ENCODE data around the gene RIC8A. TPM values are rescaled to one million over a fixed set of nuclear protein-coding genes. Genes with fewer than 3 reads are reported as not detected.

Gene RIC8A
- polyA plus RNA-seq, 4 donors, result 57.8 to 64.3 (median 60.9) TPM

- Histone ChIP-seq H3K4me1 (ENCODE audit: control insufficient read depth in 3 of 3, insufficient read depth in 2 of 3, low read depth in 1 of 3, low read length in 2 of 3) (no peaks in the 10 kb centered on the region), H3K27me3 (ENCODE audit: control insufficient read depth in 3 of 3, insufficient read depth in 3 of 3, low read length in 3 of 3) (no peaks in the 10 kb centered on the region), H3K4me3 (ENCODE audit: low read depth in 1 of 3, low read length in 3 of 3) (no peak overlapping the region), H3K9me3 (ENCODE audit: control insufficient read depth in 2 of 2, insufficient read depth in 1 of 2, low read depth in 1 of 2, low read length in 1 of 2) (no peaks in the 10 kb centered on the region), H3K36me3 (ENCODE audit: control insufficient read depth in 3 of 3, insufficient read depth in 2 of 3, low read depth in 1 of 3, low read length in 3 of 3) (peaks cover 0 to 52% (median 2%) of the 10 kb centered on the region in 3 donors), H3K27ac (ENCODE audit: low read depth in 1 of 3, low read length in 2 of 3) (no peak overlapping the region)
- 91 to 94% (median 93%) methylated on average over 10 of the region's 10 CpGs for WGBS, 3 donors
- DNase-seq (no peak), FAIRE-seq (no peak)
These were observed 18.4 kb downstream of the RIC8A start for GRCh38 chr11:225734-226453.

GRCh38 chr11:227824-228379, 20.4 kb downstream of the RIC8A start:
- Histone ChIP-seq H3K27ac (ENCODE audit: low read depth in 1 of 3, low read length in 2 of 3) (no peak overlapping the region), H3K4me1 (ENCODE audit: control insufficient read depth in 3 of 3, insufficient read depth in 2 of 3, low read depth in 1 of 3, low read length in 2 of 3) (no peaks in the 10 kb centered on the region), H3K4me3 (ENCODE audit: low read depth in 1 of 3, low read length in 3 of 3) (no peak overlapping the region), H3K9me3 (ENCODE audit: control insufficient read depth in 2 of 2, insufficient read depth in 1 of 2, low read depth in 1 of 2, low read length in 1 of 2) (no peaks in the 10 kb centered on the region), H3K27me3 (ENCODE audit: control insufficient read depth in 3 of 3, insufficient read depth in 3 of 3, low read length in 3 of 3) (no peaks in the 10 kb centered on the region), H3K36me3 (ENCODE audit: control insufficient read depth in 3 of 3, insufficient read depth in 2 of 3, low read depth in 1 of 3, low read length in 3 of 3) (peaks cover 0 to 55% (median 2%) of the 10 kb centered on the region in 3 donors)
- 87 to 93% (median 89%) methylated on average over 6 of the region's 6 CpGs for WGBS, 3 donors
- FAIRE-seq, result no peak
- no peak for DNase-seq

- H3K27ac ChIP-seq (ENCODE audit: low read depth in 1 of 3, low read length in 2 of 3), result no peak overlapping the region
- H3K4me1 ChIP-seq (ENCODE audit: control insufficient read depth in 3 of 3, insufficient read depth in 2 of 3, low read depth in 1 of 3, low read length in 2 of 3), result peaks cover 0 to 10% (median 2%) of the 10 kb centered on the region in 3 donors
- FAIRE-seq (no peak), DNase-seq (no peak)
- no peaks in the 10 kb centered on the region for H3K27me3 ChIP-seq (ENCODE audit: control insufficient read depth in 3 of 3, insufficient read depth in 3 of 3, low read length in 3 of 3)
- 95 to 97% (median 96%) methylated on average over 10 of the region's 10 CpGs for WGBS, 3 donors
- no peaks in the 10 kb centered on the region for H3K9me3 ChIP-seq (ENCODE audit: control insufficient read depth in 2 of 2, insufficient read depth in 1 of 2, low read depth in 1 of 2, low read length in 1 of 2)
- no peak overlapping the region for H3K4me3 ChIP-seq (ENCODE audit: low read depth in 1 of 3, low read length in 3 of 3)
- H3K36me3 ChIP-seq (ENCODE audit: control insufficient read depth in 3 of 3, insufficient read depth in 2 of 3, low read depth in 1 of 3, low read length in 3 of 3), result peaks cover 0 to 42% (median 2%) of the 10 kb centered on the region in 3 donors
These were observed 22.9 kb downstream of the RIC8A start for GRCh38 chr11:230431-230830.

- no peaks in the 10 kb centered on the region for H3K9me3 ChIP-seq (ENCODE audit: control insufficient read depth in 2 of 2, insufficient read depth in 1 of 2, low read depth in 1 of 2, low read length in 1 of 2)
- no peak overlapping the region for H3K4me3 ChIP-seq (ENCODE audit: low read depth in 1 of 3, low read length in 3 of 3)
- peaks cover 2 to 18% (median 2%) of the 10 kb centered on the region in 3 donors for H3K4me1 ChIP-seq (ENCODE audit: control insufficient read depth in 3 of 3, insufficient read depth in 2 of 3, low read depth in 1 of 3, low read length in 2 of 3)
- 92 to 94% (median 93%) methylated on average over 20 of the region's 20 CpGs for WGBS, 3 donors
- DNase-seq (no peak), FAIRE-seq (no peak)
- H3K36me3 ChIP-seq (ENCODE audit: control insufficient read depth in 3 of 3, insufficient read depth in 2 of 3, low read depth in 1 of 3, low read length in 3 of 3), result peaks cover 0 to 34% (median 2%) of the 10 kb centered on the region in 3 donors
- no peak overlapping the region for H3K27ac ChIP-seq (ENCODE audit: low read depth in 1 of 3, low read length in 2 of 3)
- no peaks in the 10 kb centered on the region for H3K27me3 ChIP-seq (ENCODE audit: control insufficient read depth in 3 of 3, insufficient read depth in 3 of 3, low read length in 3 of 3)
These were observed 25.5 kb downstream of the RIC8A start for GRCh38 chr11:232783-233565.

- Histone ChIP-seq H3K9me3 (ENCODE audit: control insufficient read depth in 2 of 2, insufficient read depth in 1 of 2, low read depth in 1 of 2, low read length in 1 of 2) (no peaks in the 10 kb centered on the region), H3K27me3 (ENCODE audit: control insufficient read depth in 3 of 3, insufficient read depth in 3 of 3, low read length in 3 of 3) (no peaks in the 10 kb centered on the region), H3K36me3 (ENCODE audit: control insufficient read depth in 3 of 3, insufficient read depth in 2 of 3, low read depth in 1 of 3, low read length in 3 of 3) (peaks cover 0 to 28% (median 0%) of the 10 kb centered on the region in 3 donors), H3K4me3 (ENCODE audit: low read depth in 1 of 3, low read length in 3 of 3) (peak overlapping the region in 2 of 3 donors; percentile 58 to 65), H3K4me1 (ENCODE audit: control insufficient read depth in 3 of 3, insufficient read depth in 2 of 3, low read depth in 1 of 3, low read length in 2 of 3) (peaks cover 2 to 22% (median 2%) of the 10 kb centered on the region in 3 donors), H3K27ac (ENCODE audit: low read depth in 1 of 3, low read length in 2 of 3) (peak overlapping the region in 2 of 3 donors; percentile 90 to 96)
- DNase-seq (peak in 1 of 2 donors; percentile 19), FAIRE-seq (no peak)
- WGBS, 3 donors, result 39 to 64% (median 51%) methylated on average over 8 of the region's 8 CpGs
These were observed 27.7 kb downstream of the RIC8A start for GRCh38 chr11:235180-235579.

GRCh38 chr11:235609-235996, 28.1 kb downstream of the RIC8A start:
- peak overlapping the region; percentile 58 to 65 (median 62) for H3K4me3 ChIP-seq (ENCODE audit: low read depth in 1 of 3, low read length in 3 of 3)
- 0 to 3% (median 3%) methylated on average over 13 of the region's 13 CpGs for WGBS, 3 donors
- DNase-seq, result no peak
- FAIRE-seq, result no peak
- peaks cover 2 to 22% (median 2%) of the 10 kb centered on the region in 3 donors for H3K4me1 ChIP-seq (ENCODE audit: control insufficient read depth in 3 of 3, insufficient read depth in 2 of 3, low read depth in 1 of 3, low read length in 2 of 3)
- peaks cover 0 to 25% (median 0%) of the 10 kb centered on the region in 3 donors for H3K36me3 ChIP-seq (ENCODE audit: control insufficient read depth in 3 of 3, insufficient read depth in 2 of 3, low read depth in 1 of 3, low read length in 3 of 3)
- peak overlapping the region; percentile 56 to 96 (median 90) for H3K27ac ChIP-seq (ENCODE audit: low read depth in 1 of 3, low read length in 2 of 3)
- no peaks in the 10 kb centered on the region for H3K9me3 ChIP-seq (ENCODE audit: control insufficient read depth in 2 of 2, insufficient read depth in 1 of 2, low read depth in 1 of 2, low read length in 1 of 2)
- H3K27me3 ChIP-seq (ENCODE audit: control insufficient read depth in 3 of 3, insufficient read depth in 3 of 3, low read length in 3 of 3), result no peaks in the 10 kb centered on the region

GRCh38 chr11:235997-236773, 28.7 kb downstream of the RIC8A start, which contains the start of gene SIRT3:
Gene SIRT3 (minus strand): TSS chr11:236342. CDS start chr11:236328, 14 bp downstream.
- 0 to 1% (median 0%) methylated on average over 24 to 70 of the region's 70 CpGs for WGBS, 3 donors
- DNase-seq (peak; percentile 90 to 92), FAIRE-seq (no peak)
- Histone ChIP-seq H3K4me1 (ENCODE audit: control insufficient read depth in 3 of 3, insufficient read depth in 2 of 3, low read depth in 1 of 3, low read length in 2 of 3) (peaks cover 2 to 22% (median 2%) of the 10 kb centered on the region in 3 donors), H3K27ac (ENCODE audit: low read depth in 1 of 3, low read length in 2 of 3) (peak within 1 kb of the TSS; percentile 85 to 100 (median 99)), H3K9me3 (ENCODE audit: control insufficient read depth in 2 of 2, insufficient read depth in 1 of 2, low read depth in 1 of 2, low read length in 1 of 2) (no peaks in the 10 kb centered on the region), H3K36me3 (ENCODE audit: control insufficient read depth in 3 of 3, insufficient read depth in 2 of 3, low read depth in 1 of 3, low read length in 3 of 3) (peaks cover 0 to 26% (median 0%) of the 10 kb centered on the region in 3 donors), H3K4me3 (ENCODE audit: low read depth in 1 of 3, low read length in 3 of 3) (peak within 1 kb of the TSS; percentile 88 to 100 (median 94)), H3K27me3 (ENCODE audit: control insufficient read depth in 3 of 3, insufficient read depth in 3 of 3, low read length in 3 of 3) (no peaks in the 10 kb centered on the region)
